Stimulated activated CD4-positive, alpha-beta T cell treated with anti-CD3 and anti-CD28 coated beads, Interleukin-4, amount 100 ng/mL, for 48 hours (primary cell): ENCODE measurements around the gene PNLDC1.
A peak's percentile ranks its signal among the peaks of the same experiment; 100 is the strongest.
"Not testable (repeated sequence)": the region's sequence is repeated elsewhere in the genome, so short reads cannot be mapped to it uniquely, and the experiment has no call there.

Source experiments
- DNase-seq, 2 donors: peaks; one replicate each; pipeline ENCODE4 v3.0.0-alpha.2; 2020; ENCODE audit warnings: low read depth in 2 of 2

Gene PNLDC1

GRCh38 chr6:159849851-159850250 lies 49.8 kb downstream of the PNLDC1 start:
- DNase-seq: not testable (repeated sequence)

- DNase-seq: no peak
Observed at GRCh38 chr6:159852877-159853276, 52.8 kb downstream of the PNLDC1 start.

- no peak for DNase-seq
Observed at GRCh38 chr6:159853754-159854153, 53.7 kb downstream of the PNLDC1 start.

GRCh38 chr6:159854959-159855358 lies 54.9 kb downstream of the PNLDC1 start:
- DNase-seq: no peak

- no peak for DNase-seq
Observed at GRCh38 chr6:159858259-159858658, 58.2 kb downstream of the PNLDC1 start.

GRCh38 chr6:159860482-159860881 lies 60.4 kb downstream of the PNLDC1 start:
- no peak for DNase-seq

- DNase-seq: no peak
Observed at GRCh38 chr6:159862103-159862502, 62.0 kb downstream of the PNLDC1 start.

GRCh38 chr6:159863341-159863740 lies 63.3 kb downstream of the PNLDC1 start:
- peak; percentile 5 to 21 for DNase-seq

- DNase-seq: no peak
Observed at GRCh38 chr6:159865226-159865920, 65.3 kb downstream of the PNLDC1 start.

GRCh38 chr6:159866286-159867247 lies 66.5 kb downstream of the PNLDC1 start:
- DNase-seq: no peak
